Stimulated activated CD4-positive, alpha-beta T cell treated with anti-CD3 and anti-CD28 coated beads, Interleukin-15, amount 100 ng/mL, for 24 hours (primary cell): ENCODE measurements around the gene OVCH1.

Experiments used
- DNase-seq: peaks from one replicate; pipeline ENCODE4 v3.0.0-alpha.2; 2020

Gene OVCH1

DNA sequence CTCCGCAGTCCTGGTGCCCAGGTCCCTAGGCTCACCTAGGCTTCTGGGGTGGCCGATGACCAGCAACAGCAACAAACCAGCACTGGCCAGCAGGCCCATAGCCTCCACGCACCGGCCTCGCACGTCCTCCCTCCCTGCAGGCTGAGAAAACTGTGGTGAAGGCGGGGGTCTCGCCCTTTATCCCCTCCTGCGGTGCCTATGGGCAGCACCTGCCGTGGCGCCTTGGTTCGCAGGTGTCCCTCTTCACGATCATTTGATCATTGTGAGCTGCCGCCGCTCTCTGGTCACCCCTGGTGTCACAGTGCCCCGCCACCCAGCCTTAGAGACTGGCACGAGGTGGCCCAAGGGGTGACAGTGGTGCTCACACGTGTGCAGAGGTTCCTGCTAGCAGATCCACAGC, at the start of gene OVCH1:
TSS of gene OVCH1 (minus strand) at position 99 of the 400 bp plus-strand sequence. CDS start at position 99, 0 bp downstream.
- no peak for DNase-seq

DNA sequence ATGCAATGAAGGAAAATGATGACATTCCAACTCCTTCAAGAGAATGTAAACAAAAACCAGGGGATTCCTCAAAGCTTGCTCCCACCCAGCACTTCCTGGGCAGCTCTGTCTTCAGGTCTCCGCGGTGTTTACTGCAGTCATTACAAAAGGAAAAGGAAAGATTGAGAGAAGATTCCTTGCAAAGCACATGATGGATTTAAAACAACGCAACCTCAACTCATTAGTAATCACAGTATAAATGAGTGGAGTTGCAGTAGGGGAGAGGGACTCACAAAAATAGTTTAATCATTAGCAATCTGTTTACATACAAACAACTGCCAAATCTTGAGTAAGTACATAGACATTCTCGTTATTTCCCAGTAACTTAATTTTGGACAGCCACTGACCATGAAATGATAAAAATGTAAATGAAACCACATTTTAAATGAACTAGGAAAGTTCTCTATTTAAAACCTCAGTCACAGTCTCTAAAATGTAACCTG, 49.7 kb upstream of the OVCH1 start:
- no peak for DNase-seq

- no peak for DNase-seq
Measured at GRCh38 chr12:29546000-29546399, 48.5 kb upstream of the OVCH1 start.

- DNase-seq = no peak
Measured at GRCh38 chr12:29545102-29545467, 47.6 kb upstream of the OVCH1 start.

DNA sequence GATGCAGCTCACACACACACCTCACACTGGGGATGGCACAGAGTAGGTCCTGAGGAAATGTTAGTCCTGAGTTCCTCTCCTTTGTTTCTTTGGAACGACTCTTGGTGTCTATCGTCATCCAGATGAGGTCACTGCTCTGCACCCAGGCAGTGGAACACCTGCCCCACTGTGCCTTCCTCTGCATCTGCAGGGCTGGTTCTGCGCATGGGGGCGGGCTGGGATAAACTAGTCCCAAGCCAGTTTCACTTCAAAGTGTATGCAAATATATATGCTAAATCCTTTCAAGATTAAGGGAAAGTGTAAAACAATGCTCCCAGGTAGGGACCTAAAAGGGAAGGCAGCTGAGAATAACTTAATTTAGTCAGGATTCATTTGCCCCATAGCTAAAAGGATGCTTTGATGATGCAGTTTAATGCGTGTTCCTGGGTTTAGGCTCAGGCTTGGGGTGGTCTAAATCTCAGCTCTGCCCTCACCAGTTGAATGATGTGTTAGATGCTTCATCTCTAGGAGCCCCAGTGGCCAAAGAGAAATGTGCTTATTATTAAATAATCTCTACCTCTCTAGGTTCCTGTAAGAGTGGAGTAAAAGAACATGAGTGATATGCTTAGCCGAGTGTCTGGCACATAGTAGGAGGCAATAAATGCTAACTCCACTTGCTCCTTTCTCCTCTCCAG, 47.1 kb upstream of the OVCH1 start:
- no peak for DNase-seq

- DNase-seq = no peak
Measured at GRCh38 chr12:29543036-29543435, 45.5 kb upstream of the OVCH1 start.

DNA sequence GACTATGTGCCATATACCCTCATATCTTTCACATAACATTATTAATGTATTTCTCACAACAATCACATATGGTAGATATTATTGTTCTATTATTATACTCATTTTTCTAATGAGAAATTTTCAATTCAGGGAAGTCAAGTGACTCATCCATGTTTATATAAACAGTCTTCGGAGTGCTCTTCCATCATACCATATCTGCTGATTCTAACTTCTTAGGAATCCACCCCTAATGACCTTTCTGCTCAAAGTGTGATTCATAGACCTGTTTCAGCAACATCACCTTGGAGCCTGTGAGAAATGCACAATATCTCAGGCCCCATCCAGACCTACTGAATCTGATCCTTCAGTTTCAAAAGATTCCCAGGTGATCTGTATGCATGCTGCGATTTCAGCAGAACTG, 39.8 kb upstream of the OVCH1 start:
- DNase-seq = no peak

DNA sequence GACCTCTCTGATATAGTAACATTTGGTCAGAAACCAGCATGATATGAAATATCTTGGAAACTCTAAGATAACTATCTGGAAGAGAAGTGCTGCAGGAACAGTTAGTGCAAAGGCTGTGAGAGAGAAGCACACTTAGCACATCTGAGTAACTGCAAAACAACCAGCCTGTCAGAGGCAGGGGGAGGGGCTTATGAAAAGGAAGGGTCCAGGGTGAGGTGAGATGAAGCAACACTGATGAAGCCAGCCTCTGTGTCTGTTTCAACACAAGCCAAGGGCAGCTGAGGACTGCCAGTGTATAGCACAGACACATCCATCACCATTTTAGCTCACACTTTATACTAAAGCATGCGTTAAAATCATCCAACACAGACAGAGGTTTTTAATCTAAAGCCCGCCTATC, 37.4 kb upstream of the OVCH1 start:
- DNase-seq = no peak

DNA sequence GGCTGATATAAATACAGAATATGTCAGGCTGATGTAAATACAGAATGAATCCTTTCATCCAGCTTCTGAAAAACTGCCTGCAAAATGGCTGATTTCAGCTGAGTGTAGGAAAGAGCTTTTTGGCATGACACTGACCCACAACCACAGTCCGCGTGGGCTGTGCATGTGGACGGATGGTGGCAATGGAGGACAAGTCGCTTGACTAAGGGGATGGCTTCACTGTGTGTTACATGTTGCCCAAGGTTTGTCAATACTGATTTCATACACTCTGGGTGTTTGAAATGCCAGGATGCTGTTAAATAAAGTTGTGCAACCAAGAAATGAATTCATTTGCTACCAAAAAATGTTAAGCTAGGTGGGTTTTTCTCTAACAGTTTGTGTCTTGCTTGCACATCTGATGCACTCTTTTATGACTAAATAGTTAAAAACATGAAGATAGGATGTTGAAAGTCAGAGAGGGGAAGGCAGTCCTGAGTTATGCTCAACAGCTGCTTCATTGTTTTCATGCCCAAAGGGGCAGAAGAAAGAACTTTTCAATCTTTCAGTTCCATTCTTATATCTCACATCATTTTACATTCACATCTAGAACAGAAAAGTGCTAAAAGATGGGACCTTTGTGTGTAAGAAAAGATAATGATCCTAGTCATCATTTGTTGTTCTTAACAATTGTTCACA, 36.5 kb upstream of the OVCH1 start:
- no peak for DNase-seq

- DNase-seq = no peak
Measured at GRCh38 chr12:29531471-29531870, 34.0 kb upstream of the OVCH1 start.

DNA sequence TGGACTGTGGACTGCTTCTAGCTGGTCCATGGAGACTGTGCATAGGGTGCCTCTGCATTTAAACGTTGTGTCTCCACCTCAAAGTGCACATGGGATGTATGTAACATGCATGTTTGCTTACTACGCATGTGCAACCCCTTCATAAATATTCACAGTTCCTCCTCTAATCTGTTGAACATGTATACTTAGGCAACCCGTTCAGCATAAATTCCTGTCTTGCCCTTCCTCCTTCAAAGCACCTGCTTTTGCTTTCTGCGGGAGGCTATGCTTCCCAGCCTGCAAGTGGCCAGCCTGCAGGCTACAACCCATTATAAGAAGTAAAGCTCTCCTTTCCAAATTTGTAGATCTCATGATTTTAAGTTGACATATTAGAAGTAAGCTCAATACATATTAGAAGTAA, 33.0 kb upstream of the OVCH1 start:
- DNase-seq = no peak

GRCh38 chr12:29528161-29528560, 30.7 kb upstream of the OVCH1 start:
- no peak for DNase-seq

- DNase-seq = no peak
Measured at GRCh38 chr12:29521951-29522350, 24.5 kb upstream of the OVCH1 start.

- peak; percentile 32 for DNase-seq
Measured at GRCh38 chr12:29519585-29520182, 22.2 kb upstream of the OVCH1 start.

GRCh38 chr12:29518407-29518806, 20.9 kb upstream of the OVCH1 start:
- DNase-seq = no peak

DNA sequence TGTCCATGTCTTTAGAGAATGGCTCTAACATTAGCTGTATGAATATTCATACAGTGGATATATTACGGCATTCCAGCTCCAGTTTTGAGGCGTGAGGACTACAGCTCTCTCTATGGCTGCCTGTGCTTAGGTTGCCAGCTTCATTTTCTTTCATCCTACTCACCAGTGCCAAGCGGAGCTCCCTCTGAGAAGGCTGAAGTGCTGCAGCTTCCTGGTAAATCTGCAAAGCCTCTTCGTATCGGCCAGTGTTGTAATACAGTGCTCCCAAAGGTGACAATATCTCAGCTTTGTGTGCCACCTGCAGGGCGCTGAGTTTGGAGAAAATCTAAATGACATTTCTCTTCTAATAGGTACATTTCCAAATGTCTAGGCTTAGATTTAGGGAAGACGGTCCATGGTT, 19.8 kb upstream of the OVCH1 start:
- DNase-seq = no peak

DNA sequence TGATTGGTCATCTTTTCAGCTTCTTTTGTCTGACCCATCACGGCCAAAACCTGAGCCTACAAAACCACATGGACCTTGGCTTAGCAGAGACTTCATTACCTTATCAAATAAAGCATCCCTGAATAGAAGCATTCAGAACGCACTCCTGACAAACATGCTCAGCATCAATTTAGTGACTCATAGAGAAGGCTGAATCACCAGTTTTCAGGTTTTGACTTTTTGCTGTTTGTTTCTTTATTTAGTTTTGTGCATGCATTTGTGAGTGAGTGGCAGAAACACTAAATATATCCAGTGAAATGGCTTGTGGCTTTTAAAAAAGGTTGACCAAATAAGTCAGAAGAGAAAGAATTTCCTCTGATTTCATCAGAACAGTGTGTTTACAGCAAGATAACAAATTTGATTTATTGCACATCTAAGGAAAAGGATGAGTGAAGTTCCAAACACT, 19.0 kb upstream of the OVCH1 start:
- DNase-seq = no peak

DNA sequence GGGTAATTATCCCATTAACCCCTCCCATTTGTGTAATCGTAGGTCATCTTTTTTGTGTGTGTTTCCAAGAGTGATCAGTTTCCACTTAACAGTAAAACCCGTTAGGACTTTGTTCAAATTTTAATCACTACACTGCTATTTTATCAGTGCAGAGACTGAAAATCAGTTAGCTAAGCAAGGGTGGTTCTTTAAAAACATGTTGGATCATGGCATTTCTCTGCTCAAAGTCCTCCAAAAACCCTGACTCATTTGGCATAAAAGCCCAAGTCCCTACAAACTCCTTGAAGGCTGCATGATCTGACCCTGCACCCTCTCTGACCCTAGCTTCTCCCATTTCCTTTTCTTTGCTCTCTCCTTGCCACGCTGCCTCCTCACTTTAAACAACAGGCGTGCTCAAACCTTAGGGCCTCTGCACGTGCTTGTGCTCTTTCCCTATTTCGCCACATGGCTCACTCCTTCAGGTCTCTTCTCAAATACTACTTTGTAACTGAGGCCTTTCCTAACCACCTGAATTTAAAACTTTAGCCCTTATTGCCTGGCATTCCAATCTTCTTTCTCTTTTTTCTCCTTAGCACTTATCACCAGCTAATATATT, 13.2 kb upstream of the OVCH1 start:
- DNase-seq = no peak

GRCh38 chr12:29509503-29509902, 12.0 kb upstream of the OVCH1 start:
- no peak for DNase-seq

DNA sequence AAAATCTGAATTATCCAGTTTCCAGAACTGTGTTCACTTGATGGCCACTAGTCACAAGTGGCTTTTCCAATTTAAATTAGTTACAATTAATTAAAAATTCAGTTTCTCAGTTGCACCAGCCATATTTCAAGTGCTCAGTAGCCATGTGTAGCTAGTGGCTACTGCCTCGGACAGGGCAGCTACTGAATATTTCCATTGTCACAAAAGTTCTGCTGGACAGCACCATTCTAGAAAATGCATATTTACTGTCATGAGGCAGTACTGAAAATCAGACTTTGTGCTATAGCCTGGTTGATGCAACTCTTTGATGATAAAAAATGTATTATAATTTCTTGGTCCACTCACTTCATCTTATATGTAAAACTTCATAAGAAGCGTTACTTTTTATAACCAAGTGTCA, 11.5 kb upstream of the OVCH1 start:
- no peak for DNase-seq

GRCh38 chr12:29505122-29505521, 7.6 kb upstream of the OVCH1 start:
- DNase-seq = no peak

DNA sequence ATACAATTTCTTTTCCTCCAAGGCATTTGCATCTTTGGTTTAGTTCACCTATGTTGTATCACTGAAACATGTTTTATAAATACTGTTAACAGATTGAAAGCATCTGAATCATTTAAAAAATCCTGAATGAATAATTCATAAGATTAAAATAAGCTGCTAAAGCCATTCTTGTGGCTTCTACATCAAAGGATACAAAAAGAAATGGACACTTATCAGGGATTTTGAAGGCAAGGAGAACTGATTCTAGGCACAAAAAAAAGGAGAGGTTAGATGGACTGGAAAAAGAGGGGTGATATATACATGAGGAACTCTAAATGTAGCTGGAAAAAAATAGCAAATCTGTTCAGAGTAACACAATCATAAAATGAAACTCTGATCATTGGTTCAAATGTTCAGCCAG, 5.8 kb upstream of the OVCH1 start:
- no peak for DNase-seq

DNA sequence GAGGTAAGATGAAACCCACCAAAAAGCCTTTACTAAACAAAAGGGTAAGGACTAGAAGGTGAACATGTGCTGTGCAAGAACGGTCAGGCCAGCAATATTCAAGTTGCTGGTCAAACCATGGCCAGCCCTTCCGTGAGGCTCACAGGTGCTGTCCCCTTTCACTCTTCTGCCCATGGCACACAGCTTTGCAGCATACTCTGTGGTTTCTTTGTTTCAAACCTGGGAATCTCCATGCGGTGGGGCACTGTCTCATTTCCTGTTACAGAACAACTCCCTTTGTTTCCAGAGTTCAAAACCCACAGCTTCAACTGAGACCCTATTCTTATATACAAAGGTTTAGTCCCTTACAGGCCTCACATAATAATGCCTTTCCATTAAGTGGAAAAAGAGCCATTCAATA, 1.7 kb upstream of the OVCH1 start:
- DNase-seq = no peak

DNA sequence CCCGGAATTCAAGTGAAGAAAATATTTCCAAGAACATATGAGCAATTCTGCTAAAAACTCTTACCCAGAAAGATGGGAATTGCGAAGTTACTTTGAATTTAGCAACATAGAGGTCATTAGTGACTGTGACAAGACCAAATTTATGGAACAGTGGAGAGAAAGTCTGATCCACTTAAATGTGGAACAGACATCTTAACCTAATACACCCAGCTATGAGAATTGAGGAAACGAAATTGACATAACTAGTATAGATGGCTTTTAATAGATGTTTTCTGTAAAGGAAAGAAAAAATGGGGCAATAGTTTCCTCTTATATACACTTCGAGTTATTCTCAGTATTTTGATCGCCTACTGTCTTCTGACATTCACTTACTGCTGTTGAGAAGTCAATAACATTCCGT, 4.6 kb downstream of the OVCH1 start:
- DNase-seq = no peak
